ENCODE data around the gene SWI5.
"Not testable (repeated sequence)": the region's sequence is repeated elsewhere in the genome, so short reads cannot be mapped to it uniquely, and the experiment has no call there.

Gene SWI5

GRCh38 chr9:128258326-128258725 lies 17.8 kb upstream of the SWI5 start:
- Mint-ChIP-seq H3K9me3 (ENCODE audit: low read depth) (no peaks in the 10 kb centered on the region), H3K27me3 (no peaks in the 10 kb centered on the region), H3K27ac (no peak overlapping the region), H3K36me3 (peaks cover 11% of the 10 kb centered on the region), H3K4me1 (ENCODE audit: low read depth) (no peaks in the 10 kb centered on the region), H3K4me3 (no peak overlapping the region)

- no peaks in the 10 kb centered on the region for H3K9me3 Mint-ChIP-seq (ENCODE audit: low read depth)
- H3K27ac Mint-ChIP-seq, result no peak overlapping the region
- H3K4me3 Mint-ChIP-seq, result no peak overlapping the region
- H3K27me3 Mint-ChIP-seq, result no peaks in the 10 kb centered on the region
- no peaks in the 10 kb centered on the region for H3K4me1 Mint-ChIP-seq (ENCODE audit: low read depth)
- H3K36me3 Mint-ChIP-seq, result peaks cover 11% of the 10 kb centered on the region
Observed at GRCh38 chr9:128259156-128259555, 16.9 kb upstream of the SWI5 start.

GRCh38 chr9:128260340-128260739 lies 15.7 kb upstream of the SWI5 start:
- Mint-ChIP-seq H3K9me3 (ENCODE audit: low read depth) (no peaks in the 10 kb centered on the region), H3K27me3 (no peaks in the 10 kb centered on the region), H3K4me3 (no peak overlapping the region), H3K27ac (no peak overlapping the region), H3K36me3 (peaks cover 11% of the 10 kb centered on the region), H3K4me1 (ENCODE audit: low read depth) (no peaks in the 10 kb centered on the region)

- Mint-ChIP-seq H3K9me3 (ENCODE audit: low read depth) (no peaks in the 10 kb centered on the region), H3K27ac (no peak overlapping the region), H3K27me3 (no peaks in the 10 kb centered on the region), H3K4me1 (ENCODE audit: low read depth) (no peaks in the 10 kb centered on the region), H3K36me3 (peaks cover 8% of the 10 kb centered on the region), H3K4me3 (no peak overlapping the region)
Observed at GRCh38 chr9:128262687-128263086, 13.4 kb upstream of the SWI5 start.

- Mint-ChIP-seq H3K9me3 (ENCODE audit: low read depth) (no peaks in the 10 kb centered on the region), H3K4me1 (ENCODE audit: low read depth) (no peaks in the 10 kb centered on the region), H3K27me3 (no peaks in the 10 kb centered on the region), H3K4me3 (no peak overlapping the region), H3K36me3 (peaks cover 8% of the 10 kb centered on the region), H3K27ac (no peak overlapping the region)
Observed at GRCh38 chr9:128265348-128265847, 10.7 kb upstream of the SWI5 start.

- H3K4me3 Mint-ChIP-seq, result no peak overlapping the region
- H3K4me1 Mint-ChIP-seq (ENCODE audit: low read depth), result no peaks in the 10 kb centered on the region
- H3K27me3 Mint-ChIP-seq, result no peaks in the 10 kb centered on the region
- no peak overlapping the region for H3K27ac Mint-ChIP-seq
- no peaks in the 10 kb centered on the region for H3K36me3 Mint-ChIP-seq
- no peaks in the 10 kb centered on the region for H3K9me3 Mint-ChIP-seq (ENCODE audit: low read depth)
Observed at GRCh38 chr9:128266868-128267590, 9.0 kb upstream of the SWI5 start.

GRCh38 chr9:128271112-128271511 lies 5.0 kb upstream of the SWI5 start:
- no peak overlapping the region for H3K27ac Mint-ChIP-seq
- H3K36me3 Mint-ChIP-seq, result no peaks in the 10 kb centered on the region
- no peaks in the 10 kb centered on the region for H3K9me3 Mint-ChIP-seq (ENCODE audit: low read depth)
- peaks cover 9% of the 10 kb centered on the region for H3K4me1 Mint-ChIP-seq (ENCODE audit: low read depth)
- no peaks in the 10 kb centered on the region for H3K27me3 Mint-ChIP-seq
- H3K4me3 Mint-ChIP-seq, result no peak overlapping the region

- H3K27ac Mint-ChIP-seq, result no peak overlapping the region
Observed at GRCh38 chr9:128271512-128271911, 4.6 kb upstream of the SWI5 start.

GRCh38 chr9:128274245-128274644 lies 1.8 kb upstream of the SWI5 start:
- H3K27me3 Mint-ChIP-seq, result no peaks in the 10 kb centered on the region
- H3K27ac Mint-ChIP-seq, result no peak overlapping the region
- peak overlapping the region; percentile 95 for H3K4me3 Mint-ChIP-seq
- H3K4me1 Mint-ChIP-seq (ENCODE audit: low read depth), result peaks cover 27% of the 10 kb centered on the region
- H3K36me3 Mint-ChIP-seq, result no peaks in the 10 kb centered on the region
- H3K9me3 Mint-ChIP-seq (ENCODE audit: low read depth), result no peaks in the 10 kb centered on the region

More at GRCh38 chr9:128271512-128271911, 4.6 kb upstream of the SWI5 start:
- H3K9me3 Mint-ChIP-seq (ENCODE audit: low read depth), result no peaks in the 10 kb centered on the region
- no peak overlapping the region for H3K4me3 Mint-ChIP-seq
- peaks cover 13% of the 10 kb centered on the region for H3K4me1 Mint-ChIP-seq (ENCODE audit: low read depth)
- no peaks in the 10 kb centered on the region for H3K36me3 Mint-ChIP-seq
- no peaks in the 10 kb centered on the region for H3K27me3 Mint-ChIP-seq

GRCh38 chr9:128275198-128276007 lies 673 bp upstream of the SWI5 start, which contains the start of gene GOLGA2:
Gene GOLGA2, minus strand, starts transcription at chr9:128276007. Its CDS starts 31 bp downstream, at chr9:128275976.
- Mint-ChIP-seq H3K27me3 (no peaks in the 10 kb centered on the region), H3K4me3 (peak within 1 kb of the TSS; percentile 95)

GRCh38 chr9:128276574-128277270 lies 646 bp downstream of the SWI5 start:
- Mint-ChIP-seq H3K27me3 (no peaks in the 10 kb centered on the region), H3K4me1 (ENCODE audit: low read depth) (peaks cover 35% of the 10 kb centered on the region), H3K9me3 (ENCODE audit: low read depth) (no peaks in the 10 kb centered on the region), H3K36me3 (peaks cover 3% of the 10 kb centered on the region), H3K4me3 (peak overlapping the region; percentile 95), H3K27ac (peak overlapping the region; percentile 93)

More at GRCh38 chr9:128275198-128276007, 673 bp upstream of the SWI5 start, which contains the start of gene GOLGA2:
- Mint-ChIP-seq H3K9me3 (ENCODE audit: low read depth) (no peaks in the 10 kb centered on the region), H3K36me3 (no peaks in the 10 kb centered on the region), H3K4me1 (ENCODE audit: low read depth) (peaks cover 35% of the 10 kb centered on the region), H3K27ac (peak within 1 kb of the TSS; percentile 93)

- H3K27ac Mint-ChIP-seq; H3K9me3 Mint-ChIP-seq (ENCODE audit: low read depth); H3K36me3 Mint-ChIP-seq; H3K4me3 Mint-ChIP-seq; H3K27me3 Mint-ChIP-seq: not testable (repeated sequence)
- H3K4me1 Mint-ChIP-seq (ENCODE audit: low read depth), result peaks cover 32% of the 10 kb centered on the region
Observed at GRCh38 chr9:128279088-128280073, 3.3 kb downstream of the SWI5 start.

- Mint-ChIP-seq H3K36me3 (peaks cover 3% of the 10 kb centered on the region), H3K27ac (no peak overlapping the region), H3K4me3 (no peak overlapping the region), H3K9me3 (ENCODE audit: low read depth) (no peaks in the 10 kb centered on the region), H3K27me3 (no peaks in the 10 kb centered on the region), H3K4me1 (ENCODE audit: low read depth) (peaks cover 26% of the 10 kb centered on the region)
Observed at GRCh38 chr9:128280084-128280622, 4.1 kb downstream of the SWI5 start.

- Mint-ChIP-seq H3K4me3 (no peak overlapping the region), H3K27ac (no peak overlapping the region), H3K27me3 (no peaks in the 10 kb centered on the region), H3K9me3 (ENCODE audit: low read depth) (no peaks in the 10 kb centered on the region), H3K36me3 (peaks cover 3% of the 10 kb centered on the region), H3K4me1 (ENCODE audit: low read depth) (peaks cover 12% of the 10 kb centered on the region)
Observed at GRCh38 chr9:128282500-128282899, 6.4 kb downstream of the SWI5 start.

Data from activated naive CD8-positive, alpha-beta T cell (primary cell).